ENCODE results near the gene MTARC2. TPM values are rescaled to one million over a fixed set of nuclear protein-coding genes. Genes with fewer than 3 reads are reported as not detected.
A peak's percentile ranks its signal among the peaks of the same experiment; 100 is the strongest.

Gene MTARC2
- total and polyA plus RNA-seq, 2 of the 13 experiments (the other 11 are each of a cell fraction or from before 2014, with no cell fraction given), result 8.5 to 10.1 TPM

DNA sequence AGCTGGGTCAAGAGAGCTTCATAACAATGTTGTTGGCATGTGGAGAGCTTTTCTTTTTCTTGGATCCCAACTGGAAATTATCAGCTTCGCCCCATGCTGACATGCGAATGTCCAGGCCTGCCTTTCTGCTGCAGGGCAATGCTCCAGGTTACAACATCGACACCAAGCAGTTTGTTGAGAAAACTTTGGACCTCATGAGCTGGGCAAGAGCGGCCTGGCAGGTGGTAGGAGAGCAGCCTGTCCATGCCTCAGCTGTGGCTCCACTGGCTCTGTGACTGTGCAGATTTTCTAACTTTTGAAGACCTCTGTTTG is 80.0 kb downstream of the MTARC2 start:
- H3K36me3 ChIP-seq (replicated peaks in 1 of 2; ENCODE audit: control insufficient read depth in 1 of 2, insufficient read depth in 2 of 2, low read length in 2 of 2), result no peaks in the 10 kb centered on the region
- H3K4me1 ChIP-seq (ENCODE audit: insufficient read depth, low read length), result no peaks in the 10 kb centered on the region
- H3K4me2 ChIP-seq (ENCODE audit: low read depth, low read length), result no peak overlapping the region
- H3K9me3 ChIP-seq (ENCODE audit: low read length), result no peaks in the 10 kb centered on the region
- H3K27ac ChIP-seq (ENCODE audit: extremely low read length, insufficient read depth, low read length), result peak overlapping the region; percentile 22
- ATAC-seq (peak; percentile 87), FAIRE-seq (no peak), DNase-seq (ENCODE audit: low spot score) (peak; percentile 23)
- no peak overlapping the region for H3K4me3 ChIP-seq (replicated peaks in 1 of 3; ENCODE audit: insufficient read depth in 1 of 3, low read depth in 2 of 3, low read length in 3 of 3)
- H3K27me3 ChIP-seq (ENCODE audit: control insufficient read depth in 1 of 2, insufficient read depth in 2 of 2, low read length in 2 of 2), result no peaks in the 10 kb centered on the region
- peak; percentile 57 for TF ChIP-seq HNF4A (CRISPR knock-in tag; IDR thresholded peaks at IDR 0.05)
- no peak for TF ChIP-seq ZNF251 (CRISPR knock-in tag; IDR thresholded peaks at IDR 0.05)
- TF ChIP-seq, protein P1, sequence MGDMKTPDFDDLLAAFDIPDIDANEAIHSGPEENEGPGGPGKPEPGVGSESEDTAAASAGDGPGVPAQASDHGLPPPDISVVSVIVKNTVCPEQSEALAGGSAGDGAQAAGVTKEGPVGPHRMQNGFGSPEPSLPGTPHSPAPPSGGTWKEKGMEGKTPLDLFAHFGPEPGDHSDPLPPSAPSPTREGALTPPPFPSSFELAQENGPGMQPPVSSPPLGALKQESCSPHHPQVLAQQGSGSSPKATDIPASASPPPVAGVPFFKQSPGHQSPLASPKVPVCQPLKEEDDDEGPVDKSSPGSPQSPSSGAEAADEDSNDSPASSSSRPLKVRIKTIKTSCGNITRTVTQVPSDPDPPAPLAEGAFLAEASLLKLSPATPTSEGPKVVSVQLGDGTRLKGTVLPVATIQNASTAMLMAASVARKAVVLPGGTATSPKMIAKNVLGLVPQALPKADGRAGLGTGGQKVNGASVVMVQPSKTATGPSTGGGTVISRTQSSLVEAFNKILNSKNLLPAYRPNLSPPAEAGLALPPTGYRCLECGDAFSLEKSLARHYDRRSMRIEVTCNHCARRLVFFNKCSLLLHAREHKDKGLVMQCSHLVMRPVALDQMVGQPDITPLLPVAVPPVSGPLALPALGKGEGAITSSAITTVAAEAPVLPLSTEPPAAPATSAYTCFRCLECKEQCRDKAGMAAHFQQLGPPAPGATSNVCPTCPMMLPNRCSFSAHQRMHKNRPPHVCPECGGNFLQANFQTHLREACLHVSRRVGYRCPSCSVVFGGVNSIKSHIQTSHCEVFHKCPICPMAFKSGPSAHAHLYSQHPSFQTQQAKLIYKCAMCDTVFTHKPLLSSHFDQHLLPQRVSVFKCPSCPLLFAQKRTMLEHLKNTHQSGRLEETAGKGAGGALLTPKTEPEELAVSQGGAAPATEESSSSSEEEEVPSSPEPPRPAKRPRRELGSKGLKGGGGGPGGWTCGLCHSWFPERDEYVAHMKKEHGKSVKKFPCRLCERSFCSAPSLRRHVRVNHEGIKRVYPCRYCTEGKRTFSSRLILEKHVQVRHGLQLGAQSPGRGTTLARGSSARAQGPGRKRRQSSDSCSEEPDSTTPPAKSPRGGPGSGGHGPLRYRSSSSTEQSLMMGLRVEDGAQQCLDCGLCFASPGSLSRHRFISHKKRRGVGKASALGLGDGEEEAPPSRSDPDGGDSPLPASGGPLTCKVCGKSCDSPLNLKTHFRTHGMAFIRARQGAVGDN (CRISPR knock-in tag; IDR thresholded peaks at IDR 0.05), result peak; percentile 37
- TF ChIP-seq, protein P2, sequence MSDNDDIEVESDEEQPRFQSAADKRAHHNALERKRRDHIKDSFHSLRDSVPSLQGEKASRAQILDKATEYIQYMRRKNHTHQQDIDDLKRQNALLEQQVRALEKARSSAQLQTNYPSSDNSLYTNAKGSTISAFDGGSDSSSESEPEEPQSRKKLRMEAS (IDR thresholded peaks at IDR 0.05), result peak; percentile 68
- H3K79me2 ChIP-seq (ENCODE audit: insufficient read depth, low read length), result no peaks in the 10 kb centered on the region
- 80% methylated on average over 3 of the region's 4 CpGs for WGBS (ENCODE audit: low lambda C conversion rate)
- ChIA-PET CTCF (ENCODE audit: low intra/inter-chr PET ratio, low total read pairs) (no interaction called here), POLR2A (no interaction called here)
- intact Hi-C loops (cut with micrococcal nuclease; ENCODE audit: unreplicated experiment), result no loop called here
- no peak overlapping the region for H2AFZ ChIP-seq (ENCODE audit: low read length)
- no peak overlapping the region for H3K9ac ChIP-seq (ENCODE audit: insufficient read depth, low read depth, low read length)
- in situ Hi-C loops (cut with HindIII; ENCODE audit: extremely low pct_ligation_motif_present, low pct_unique_long_range_greater_than_20kb), result no loop called here
- BruUV-seq (replicated peaks), result no TSS peak
- no peaks in the 10 kb centered on the region for H4K20me1 ChIP-seq (ENCODE audit: insufficient read depth, low read length)

All from HepG2 (cell line).